Measurements from ENCODE around the gene CRB1.

DNA sequence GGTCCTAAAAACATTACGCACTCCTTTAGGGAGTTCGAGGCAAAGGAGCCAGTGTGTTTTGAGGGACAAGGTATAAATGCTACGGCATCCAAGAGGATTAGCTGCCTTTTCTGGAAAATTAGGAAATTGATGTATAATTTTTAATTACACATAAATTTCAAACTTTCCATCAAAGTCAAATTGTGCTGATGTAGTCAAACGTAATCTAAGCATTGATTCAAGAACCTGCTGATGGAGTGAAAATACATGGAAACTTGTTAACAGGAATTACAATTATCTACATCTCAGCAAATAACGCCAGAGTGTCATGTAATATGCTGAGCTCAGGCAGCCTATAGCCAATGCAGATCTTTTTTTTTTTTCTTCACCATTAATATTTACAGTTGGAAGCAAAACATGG is 194.5 kb downstream of the CRB1 start:
- no peak for TF ChIP-seq YY1 (IDR thresholded peaks at IDR 0.05; ENCODE audit: low read depth, low read length)
- TF ChIP-seq POLR2AphosphoS5 (IDR thresholded peaks at IDR 0.05; ENCODE audit: low read depth, low read length), result no peak
- TF ChIP-seq, protein P1, sequence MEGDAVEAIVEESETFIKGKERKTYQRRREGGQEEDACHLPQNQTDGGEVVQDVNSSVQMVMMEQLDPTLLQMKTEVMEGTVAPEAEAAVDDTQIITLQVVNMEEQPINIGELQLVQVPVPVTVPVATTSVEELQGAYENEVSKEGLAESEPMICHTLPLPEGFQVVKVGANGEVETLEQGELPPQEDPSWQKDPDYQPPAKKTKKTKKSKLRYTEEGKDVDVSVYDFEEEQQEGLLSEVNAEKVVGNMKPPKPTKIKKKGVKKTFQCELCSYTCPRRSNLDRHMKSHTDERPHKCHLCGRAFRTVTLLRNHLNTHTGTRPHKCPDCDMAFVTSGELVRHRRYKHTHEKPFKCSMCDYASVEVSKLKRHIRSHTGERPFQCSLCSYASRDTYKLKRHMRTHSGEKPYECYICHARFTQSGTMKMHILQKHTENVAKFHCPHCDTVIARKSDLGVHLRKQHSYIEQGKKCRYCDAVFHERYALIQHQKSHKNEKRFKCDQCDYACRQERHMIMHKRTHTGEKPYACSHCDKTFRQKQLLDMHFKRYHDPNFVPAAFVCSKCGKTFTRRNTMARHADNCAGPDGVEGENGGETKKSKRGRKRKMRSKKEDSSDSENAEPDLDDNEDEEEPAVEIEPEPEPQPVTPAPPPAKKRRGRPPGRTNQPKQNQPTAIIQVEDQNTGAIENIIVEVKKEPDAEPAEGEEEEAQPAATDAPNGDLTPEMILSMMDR (IDR thresholded peaks at IDR 0.05; ENCODE audit: control extremely low read depth in 1 of 3, insufficient read depth in 1 of 3, low read depth in 1 of 3, low read length in 3 of 3), result no peak
- TF ChIP-seq, protein P2, sequence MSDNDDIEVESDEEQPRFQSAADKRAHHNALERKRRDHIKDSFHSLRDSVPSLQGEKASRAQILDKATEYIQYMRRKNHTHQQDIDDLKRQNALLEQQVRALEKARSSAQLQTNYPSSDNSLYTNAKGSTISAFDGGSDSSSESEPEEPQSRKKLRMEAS (IDR thresholded peaks at IDR 0.05), result no peak
- no peak for TF ChIP-seq EP300 (IDR thresholded peaks at IDR 0.05; ENCODE audit: borderline replicate concordance in 1 of 2, low read depth in 2 of 2, low read length in 2 of 2)
- no peak for TF ChIP-seq FOSL1 (IDR thresholded peaks at IDR 0.05; ENCODE audit: insufficient read depth, low read depth, low read length)
- TF ChIP-seq CHD1 (IDR thresholded peaks at IDR 0.05; ENCODE audit: low read depth, low read length), result no peak
- TF ChIP-seq POLR2A (IDR thresholded peaks at IDR 0.05; ENCODE audit: control extremely low read depth in 1 of 2, low read depth in 2 of 2, low read length in 2 of 2), result no peak
- TF ChIP-seq KDM5A (IDR thresholded peaks at IDR 0.05; ENCODE audit: low read length), result no peak
- no peak for TF ChIP-seq EZH2 (IDR thresholded peaks at IDR 0.05; ENCODE audit: low read depth, low read length, severe bottlenecking)
- no peak for TF ChIP-seq RNF2 (IDR thresholded peaks at IDR 0.05; ENCODE audit: borderline replicate concordance, low read depth, low read length, missing control alignments, poor library complexity, severe bottlenecking)
